Skeletal muscle cell (primary cell): ENCODE data around the gene CD207.

Source experiments
- DNase-seq: peaks from one replicate; pipeline ENCODE4 v3.0.0-alpha.2; 2010; ENCODE audit warnings: low read depth
- H3K4me3 ChIP-seq: 2 replicates; pipeline ENCODE4 v1.5.1; 2011; ENCODE audit warnings: low read depth, mild to moderate bottlenecking, control low read depth, low read length, moderate library complexity

Gene CD207

DNA sequence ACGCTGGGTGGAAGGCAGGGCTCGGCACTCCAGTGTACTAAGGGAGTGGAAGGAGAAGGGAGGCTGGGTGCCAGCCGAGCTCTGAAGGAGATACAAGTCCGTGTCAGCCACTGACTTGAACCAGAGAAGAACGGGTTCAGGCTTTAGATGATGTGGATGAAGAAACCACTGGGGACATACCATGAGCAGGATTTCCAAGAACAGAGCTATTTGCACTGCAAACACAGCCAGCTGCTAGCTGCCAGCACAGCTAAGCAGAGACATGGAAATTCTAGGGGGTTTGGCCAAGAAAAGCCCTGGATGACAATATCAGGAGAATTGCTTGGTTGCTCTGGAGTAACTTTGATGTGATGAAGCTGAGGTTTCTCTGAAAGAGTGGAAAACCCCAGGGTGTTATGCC, 5.2 kb downstream of the CD207 start:
- no peak overlapping the region for H3K4me3 ChIP-seq
- DNase-seq, result no peak

DNA sequence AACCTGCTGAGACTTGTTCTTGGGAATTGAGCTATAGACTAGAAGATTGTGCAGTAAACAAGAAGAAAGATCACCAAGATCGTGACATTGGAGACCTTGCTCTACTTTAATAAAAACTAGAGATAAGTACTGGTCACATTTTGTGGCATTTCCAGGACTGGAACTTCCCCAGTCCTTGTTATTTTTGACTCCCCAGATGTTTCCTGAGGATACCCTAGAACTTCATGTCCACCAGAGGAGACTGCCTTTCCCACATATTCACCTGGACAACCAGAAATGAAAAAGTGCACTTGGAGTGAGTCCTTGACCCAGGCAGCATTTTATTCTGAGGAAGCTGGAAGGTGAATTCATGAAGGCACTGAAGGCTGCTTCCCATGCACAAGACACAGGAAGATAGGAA, 5.7 kb downstream of the CD207 start:
- DNase-seq, result no peak
- no peak overlapping the region for H3K4me3 ChIP-seq

DNA sequence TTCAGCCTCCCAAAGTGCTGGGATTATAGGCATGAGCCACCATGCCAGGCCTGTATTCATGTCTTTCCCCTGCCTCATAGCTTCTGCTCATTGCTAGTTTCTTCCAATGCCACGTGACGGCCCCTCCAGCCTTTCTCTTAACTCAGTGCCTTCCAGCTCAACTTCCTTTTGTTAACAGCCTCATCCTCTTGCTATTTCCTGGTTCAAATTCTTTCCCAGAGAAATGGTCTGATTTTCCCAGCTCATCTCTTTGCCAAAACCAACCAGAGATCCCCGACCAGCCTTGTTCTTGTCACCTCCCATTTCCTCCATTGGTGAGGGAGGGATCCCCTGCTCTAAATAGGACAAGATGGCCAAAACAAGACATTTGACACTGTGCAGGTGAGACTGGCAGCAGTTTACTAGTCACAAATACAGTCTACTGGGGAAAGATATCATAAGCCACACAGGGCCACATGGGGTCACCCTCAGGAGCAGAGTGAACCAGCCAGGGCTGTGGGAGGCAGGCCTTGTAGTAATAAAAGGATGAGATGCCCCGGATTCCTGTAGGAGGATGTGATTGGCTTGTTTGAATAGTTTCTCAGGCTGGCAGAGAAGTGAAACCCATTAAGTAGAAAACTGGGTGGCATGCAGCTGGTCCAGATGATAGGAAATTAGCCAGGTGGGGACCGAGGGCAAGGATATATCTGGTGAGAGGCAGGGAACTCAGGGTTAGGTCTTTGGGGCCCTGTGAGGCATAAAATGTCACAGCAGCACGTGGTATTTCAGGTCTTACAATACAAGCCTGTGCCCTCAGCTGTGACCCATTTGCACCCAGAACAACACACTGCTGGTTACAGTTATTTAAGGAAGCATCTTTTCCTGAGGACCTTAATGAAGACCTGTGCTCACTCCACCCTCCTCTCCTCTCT, 6.4 kb downstream of the CD207 start:
- DNase-seq, result no peak
- H3K4me3 ChIP-seq, result no peak overlapping the region

DNA sequence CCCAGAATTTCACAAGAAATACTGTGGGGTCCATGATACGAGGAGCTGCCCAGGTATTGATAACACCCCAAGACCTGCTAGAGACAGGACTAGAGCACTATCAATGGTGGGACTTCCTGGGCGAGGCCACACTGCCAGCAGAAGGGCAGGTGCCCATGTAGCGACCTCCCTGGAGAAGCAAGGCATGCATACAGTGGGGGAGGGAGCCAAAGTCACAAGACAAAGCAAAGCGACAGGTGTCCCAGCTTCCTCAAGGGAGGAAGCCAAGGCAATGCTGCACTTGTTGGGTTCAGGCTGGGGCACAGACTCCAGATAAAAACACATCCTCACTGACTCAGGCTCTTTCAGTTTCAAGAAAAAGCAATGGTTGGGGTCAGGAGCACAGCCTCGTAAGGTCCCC, 7.5 kb downstream of the CD207 start:
- DNase-seq, result no peak
- no peak overlapping the region for H3K4me3 ChIP-seq

DNA sequence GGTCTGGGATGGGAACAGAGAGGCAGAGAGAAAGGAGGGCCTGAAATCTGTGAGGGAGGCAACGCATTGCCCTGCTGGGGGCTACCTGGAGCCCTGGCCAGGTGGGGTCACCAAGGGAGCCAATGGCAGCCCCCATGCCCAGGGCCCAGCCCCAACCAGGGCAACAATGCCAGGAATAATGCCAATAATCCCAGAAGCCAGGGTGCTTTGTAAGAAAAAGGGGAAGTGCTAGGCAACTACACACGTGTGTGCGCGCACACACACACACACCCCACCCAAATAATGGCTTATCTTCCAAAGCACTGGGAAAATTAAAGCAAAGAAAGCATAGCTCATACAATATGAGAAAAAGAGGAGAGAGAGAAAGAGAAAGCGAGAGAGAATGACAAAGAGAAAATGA, 8.2 kb downstream of the CD207 start:
- DNase-seq, result no peak
- no peak overlapping the region for H3K4me3 ChIP-seq

DNA sequence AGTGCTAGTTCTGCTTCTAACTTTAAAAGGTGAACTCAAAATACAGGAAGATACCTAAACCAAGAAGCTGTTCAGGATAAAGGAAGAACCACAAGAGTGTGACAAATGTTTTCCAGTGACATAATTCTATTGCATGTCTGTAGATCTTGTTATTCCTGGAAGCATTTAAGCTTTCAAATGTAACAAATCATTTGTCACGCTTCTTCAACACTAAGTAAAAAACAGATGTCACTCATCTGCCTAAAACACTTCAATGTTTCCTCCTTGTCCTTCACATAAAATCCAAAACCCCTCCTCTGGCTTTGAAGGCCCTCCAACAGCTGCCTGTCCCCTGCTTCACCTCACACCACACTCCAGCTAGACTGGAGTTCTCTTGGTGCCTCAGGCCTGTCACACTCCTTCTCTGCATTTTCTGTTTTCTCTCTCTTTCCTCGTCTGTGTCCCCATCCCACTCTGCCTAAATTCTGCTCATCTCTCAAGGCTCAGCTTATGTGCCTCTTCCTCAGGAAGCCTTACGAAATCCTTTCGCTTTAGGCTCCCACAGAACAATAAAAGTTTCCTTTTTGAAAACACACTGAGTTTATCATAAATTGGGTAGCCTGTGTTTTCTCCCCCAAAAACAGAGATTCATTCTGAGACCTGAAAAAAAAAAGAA, 8.8 kb downstream of the CD207 start:
- no peak for DNase-seq
- no peak overlapping the region for H3K4me3 ChIP-seq

DNA sequence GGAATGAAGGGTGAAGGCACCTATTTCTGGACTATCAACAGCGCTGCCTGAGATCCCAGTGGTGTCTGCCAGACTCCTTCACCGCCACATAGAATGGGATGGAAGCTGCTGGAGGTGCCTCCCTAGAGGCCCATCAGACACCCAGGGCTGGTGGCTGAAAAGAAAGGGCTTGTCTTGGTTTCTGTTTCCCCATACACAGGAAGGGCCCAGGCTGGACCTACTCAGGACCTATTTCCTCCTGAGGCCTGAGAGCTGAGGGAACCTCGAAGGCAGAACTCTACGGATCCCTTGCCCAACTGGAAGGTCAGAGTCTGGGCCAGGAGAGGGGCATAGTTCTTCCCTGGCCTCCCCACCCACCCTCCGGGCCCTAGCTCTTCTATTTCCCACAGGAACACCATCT, 12.4 kb downstream of the CD207 start:
- no peak for DNase-seq
- no peak overlapping the region for H3K4me3 ChIP-seq

DNA sequence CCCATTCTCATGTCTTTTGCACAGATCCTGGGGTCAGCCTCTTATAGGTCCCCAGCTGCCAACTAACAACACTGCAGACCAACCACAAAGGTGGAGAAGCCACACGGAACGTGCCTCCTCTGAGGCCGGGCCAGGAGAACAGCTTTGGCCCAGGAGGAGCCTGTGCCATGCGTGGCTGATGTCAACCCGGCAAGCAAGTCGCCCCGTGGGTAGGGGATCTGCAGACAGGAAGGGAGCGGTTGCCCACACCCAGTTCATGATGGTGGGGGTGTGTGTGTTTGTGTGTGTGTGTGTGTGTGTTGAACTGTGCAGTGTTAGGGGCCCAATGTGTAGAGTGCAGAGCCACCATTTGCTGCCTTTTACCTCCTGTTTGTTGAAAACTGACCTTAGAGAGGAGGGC, 12.8 kb downstream of the CD207 start:
- no peak for DNase-seq
- no peak overlapping the region for H3K4me3 ChIP-seq

DNA sequence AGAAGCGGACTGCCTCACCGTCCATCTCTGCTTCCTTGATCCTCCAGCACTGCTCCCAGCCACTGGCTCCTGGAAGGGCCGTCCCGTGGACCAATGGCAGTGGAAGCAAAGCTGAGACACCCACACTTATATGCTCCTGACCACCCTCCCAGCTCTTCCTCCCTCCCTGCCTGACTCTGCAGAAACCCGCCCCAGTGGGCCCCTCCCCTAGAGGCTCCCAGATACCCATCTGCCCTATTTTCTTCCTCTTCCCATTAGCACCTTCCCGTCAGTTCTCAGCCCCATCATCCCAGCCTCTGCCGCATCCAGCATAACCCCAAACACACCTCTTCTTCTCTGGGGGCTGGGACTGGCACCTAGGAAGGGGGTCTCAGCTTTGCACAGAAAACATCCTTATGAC, 15.1 kb downstream of the CD207 start, which contains the start of gene CLEC4F:
Gene CLEC4F (minus strand): TSS at position 101 of the 400 bp plus-strand sequence. CDS start 76 bp downstream, at position 25.
- no peak within 1 kb of the TSS for H3K4me3 ChIP-seq
- no peak for DNase-seq

DNA sequence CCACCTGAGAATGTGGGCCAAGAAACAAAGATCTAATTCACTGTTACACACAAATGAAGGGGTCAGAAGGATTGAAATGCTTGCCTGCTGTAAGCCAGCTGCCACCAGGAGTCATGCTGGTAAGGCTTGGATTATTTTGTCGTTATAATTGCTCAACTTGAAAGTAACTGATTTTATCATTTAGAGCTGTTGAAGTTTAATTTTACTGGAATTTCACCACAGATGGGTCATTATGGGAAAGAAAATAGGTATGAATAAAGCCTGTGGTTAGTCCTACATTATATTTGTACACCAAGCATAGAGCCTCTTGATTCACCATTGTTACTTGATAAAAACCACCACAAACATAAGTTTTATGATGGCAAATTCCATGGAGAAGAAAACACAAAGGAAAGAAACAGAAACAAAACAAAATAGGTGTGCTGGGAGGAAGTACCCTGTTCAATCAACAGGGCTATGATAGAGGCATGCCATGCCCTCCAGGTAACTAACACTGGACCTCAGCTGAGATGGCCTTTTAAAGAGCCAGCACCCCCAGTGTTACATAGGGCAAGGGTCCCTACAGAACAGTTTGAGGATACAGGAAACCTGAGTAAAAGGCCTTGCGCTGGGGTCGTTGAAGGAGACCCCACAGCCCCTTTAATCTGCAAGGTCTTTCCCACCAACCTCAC, 18.2 kb downstream of the CD207 start:
- no peak for DNase-seq

DNA sequence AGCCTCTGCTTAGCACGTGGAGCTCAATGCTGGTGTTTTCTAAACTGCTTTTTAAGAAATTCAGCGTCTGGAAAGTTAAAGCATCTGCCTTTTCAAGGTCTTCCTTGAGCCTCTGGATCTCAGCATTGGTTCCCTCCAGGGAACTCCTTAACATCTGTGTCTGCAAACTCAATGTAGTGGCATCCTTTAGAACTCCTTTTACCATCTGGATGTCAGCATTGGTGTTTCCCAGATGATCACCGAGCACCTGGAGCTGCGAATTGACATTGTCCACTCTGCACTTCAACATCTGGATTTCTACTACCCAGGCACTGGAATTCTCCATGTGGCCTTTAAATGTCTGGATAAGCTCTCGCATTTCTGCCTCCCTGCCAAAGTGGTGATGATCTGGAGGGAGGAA, 18.9 kb downstream of the CD207 start:
- no peak for DNase-seq
- no peak overlapping the region for H3K4me3 ChIP-seq

More for the DNA sequence above, 18.2 kb downstream of the CD207 start:
- no peak overlapping the region for H3K4me3 ChIP-seq

DNA sequence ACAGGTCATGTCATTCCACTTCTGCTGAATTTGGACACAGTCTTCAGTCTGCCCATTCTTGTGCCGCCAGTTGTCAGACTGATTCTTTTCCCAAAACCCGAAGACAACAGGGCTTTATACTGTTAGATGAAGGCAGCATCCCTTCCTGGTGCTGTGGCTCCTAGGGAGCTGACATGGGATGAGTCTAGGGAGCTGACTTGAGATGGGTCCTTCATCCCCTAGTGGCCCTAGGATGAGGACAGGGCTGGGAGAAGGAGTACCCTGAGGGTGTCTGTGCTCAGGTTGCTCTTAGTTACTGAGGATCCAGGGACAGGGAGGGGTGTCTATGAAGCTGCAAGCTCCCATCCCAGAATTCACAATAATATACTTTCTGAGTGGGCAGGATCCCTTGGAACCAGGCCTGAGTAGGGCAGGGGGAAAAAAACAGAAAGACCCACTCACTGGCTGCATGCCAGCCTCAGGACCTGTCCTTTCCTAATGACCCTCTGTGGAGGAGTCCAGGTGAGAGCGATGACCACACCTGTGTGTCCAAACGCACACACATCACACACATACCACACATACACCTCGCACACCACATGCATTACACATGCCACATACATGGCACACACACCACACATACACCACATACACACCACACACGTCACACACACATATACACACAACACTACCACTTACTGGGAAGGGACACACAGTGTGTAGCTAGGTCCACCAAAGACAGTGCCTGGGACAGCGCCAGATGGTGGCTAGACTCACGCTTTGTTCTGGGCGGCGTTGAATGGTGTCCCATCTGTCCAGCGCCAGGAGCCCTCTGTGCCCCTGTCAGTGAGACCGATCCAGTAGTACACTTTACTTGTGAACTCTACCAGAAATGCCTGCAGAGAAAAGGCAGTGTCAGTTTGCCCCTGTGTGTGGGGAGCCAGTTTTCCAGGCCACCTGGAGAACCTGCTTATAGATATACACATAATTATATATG, 26.3 kb downstream of the CD207 start:
- H3K4me3 ChIP-seq, result no peak overlapping the region
- DNase-seq, result no peak

DNA sequence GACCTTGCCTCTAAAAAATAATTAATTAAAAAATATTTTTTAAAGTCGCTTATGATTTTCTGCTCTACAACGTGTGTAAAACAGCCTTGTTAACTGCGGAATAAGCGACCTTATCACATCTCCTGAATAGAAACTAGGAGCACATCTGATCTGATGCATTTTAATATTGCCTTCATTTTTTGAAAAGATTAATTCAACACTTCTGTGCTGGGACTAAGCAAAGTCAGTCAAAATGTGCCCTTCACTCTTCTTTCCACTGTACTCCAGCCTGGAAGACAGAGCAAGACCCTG, 27.8 kb downstream of the CD207 start:
- DNase-seq, result no peak

DNA sequence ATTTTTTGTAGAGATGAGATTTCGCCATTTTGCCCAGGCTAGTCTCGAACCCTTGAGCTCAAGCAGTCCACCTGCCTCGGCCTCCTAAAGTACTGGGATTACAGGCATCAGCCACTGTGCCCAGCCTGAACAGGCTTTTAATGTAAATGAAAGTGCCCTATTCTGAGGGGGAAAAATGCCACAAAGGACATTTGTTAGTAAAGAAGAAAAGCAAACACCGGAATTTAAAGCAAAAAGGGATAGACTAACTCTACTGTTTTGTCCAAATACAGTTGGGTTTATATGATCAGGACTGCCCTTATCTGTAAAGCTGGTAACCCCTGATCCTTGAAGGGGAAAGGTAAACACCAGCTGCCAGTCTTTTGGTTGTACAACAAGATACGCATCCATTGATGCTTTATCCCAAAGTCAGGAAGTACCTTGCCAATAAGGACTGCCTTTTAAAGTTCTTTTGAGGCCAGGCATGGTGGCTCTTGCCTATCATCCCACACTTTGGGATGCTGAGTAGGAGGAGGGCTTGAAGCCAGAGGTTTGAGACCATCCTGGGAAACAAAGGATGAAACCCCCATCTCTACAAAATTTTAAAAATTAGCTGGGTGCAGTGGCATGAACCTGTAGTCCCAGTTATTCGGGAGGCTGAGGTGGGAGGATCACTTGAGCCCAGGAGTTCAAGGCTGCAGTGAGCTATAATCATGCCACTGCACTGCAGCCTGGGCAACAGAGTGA, 28.4 kb downstream of the CD207 start:
- DNase-seq, result no peak
- no peak overlapping the region for H3K4me3 ChIP-seq

More for the DNA sequence above, 27.8 kb downstream of the CD207 start:
- no peak overlapping the region for H3K4me3 ChIP-seq

DNA sequence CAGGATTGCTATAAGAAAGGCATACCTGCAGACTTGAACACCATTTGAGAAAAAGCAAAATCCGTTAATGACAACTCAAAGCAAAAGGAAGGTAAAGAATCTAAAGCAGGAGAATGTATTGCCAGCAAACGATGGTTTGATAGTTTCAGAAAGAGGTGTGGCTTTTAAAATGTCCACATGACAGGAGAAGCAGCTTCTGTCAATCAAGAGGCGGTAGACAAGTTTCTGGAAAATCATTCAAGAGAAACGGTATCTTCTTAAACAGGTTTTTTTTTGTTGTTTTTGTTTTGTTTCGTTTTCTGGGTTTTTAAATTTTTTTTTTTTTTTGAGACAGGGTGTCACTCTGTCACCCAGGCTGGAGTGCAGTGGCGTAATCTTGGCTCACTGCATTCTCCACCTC, 29.0 kb downstream of the CD207 start:
- no peak for DNase-seq
- no peak overlapping the region for H3K4me3 ChIP-seq

DNA sequence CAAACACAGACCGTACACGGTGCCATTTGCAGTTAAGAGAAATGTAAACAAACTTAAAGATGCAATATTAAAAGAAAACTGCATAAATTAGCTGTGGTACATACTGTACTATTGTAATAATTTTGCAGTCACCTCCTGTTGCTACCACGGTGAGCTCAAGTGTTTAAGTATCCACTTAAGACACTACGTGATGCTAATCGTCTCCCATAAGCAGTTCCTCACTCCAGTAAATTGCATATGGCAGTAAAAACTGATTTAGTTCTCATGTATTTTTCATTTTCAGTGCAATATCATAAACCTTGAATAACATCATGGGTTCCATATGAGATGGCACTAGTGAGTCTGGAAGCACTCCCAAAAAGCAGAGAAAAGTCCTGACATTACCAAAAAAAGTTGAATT, 29.6 kb downstream of the CD207 start:
- H3K4me3 ChIP-seq, result no peak overlapping the region
- no peak for DNase-seq

DNA sequence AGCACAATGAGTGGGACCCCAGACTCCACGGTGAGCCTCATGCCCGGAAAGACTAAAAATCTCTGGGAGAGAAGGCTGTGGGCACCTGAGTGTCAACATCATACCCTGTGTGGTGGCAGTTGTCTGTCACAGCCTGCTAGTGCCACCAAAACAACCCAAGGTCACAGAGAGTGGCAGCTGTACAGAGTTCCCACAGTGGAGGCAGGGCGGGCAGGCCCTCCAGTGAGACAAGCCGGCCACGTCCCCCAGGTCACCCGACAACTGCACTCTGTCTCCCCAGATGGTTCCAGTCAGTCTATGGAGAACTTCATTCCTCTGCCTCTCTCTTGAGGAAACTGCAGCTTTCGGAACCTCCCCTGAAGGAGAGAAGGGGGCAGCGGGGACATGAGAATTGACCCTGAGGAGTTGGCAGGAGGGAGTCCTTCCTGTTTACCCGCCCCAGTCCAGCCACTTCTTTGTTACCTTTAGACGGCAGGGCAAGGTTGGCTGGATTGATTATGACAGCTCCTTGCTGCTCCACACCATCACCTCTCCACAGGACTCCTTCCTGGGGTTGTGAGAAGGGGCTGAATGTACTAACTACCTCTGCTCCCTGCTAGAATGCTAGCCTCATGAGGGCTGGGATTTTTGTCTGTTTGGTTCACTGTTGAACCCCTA, 33.9 kb downstream of the CD207 start:
- H3K4me3 ChIP-seq, result no peak overlapping the region
- DNase-seq, result no peak

DNA sequence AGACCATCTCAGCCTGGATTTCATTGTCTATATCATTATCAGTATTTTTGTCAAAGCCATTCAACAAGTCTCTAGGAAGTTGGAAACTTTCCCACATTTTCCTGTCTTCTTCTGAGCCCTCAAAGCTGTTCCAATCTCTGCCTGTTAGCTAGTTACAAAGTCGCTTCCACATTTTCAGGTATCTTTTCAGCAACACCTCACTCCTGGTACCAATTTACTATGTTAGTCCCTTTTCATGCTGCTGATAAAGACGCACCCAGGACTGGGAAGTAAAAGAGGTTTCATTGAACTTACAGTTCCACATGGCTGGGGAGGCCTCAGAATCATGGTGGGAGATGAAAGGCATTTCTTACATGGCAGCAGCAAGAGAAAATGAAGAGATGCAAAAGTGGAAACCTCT, 35.9 kb downstream of the CD207 start:
- DNase-seq, result no peak
- no peak overlapping the region for H3K4me3 ChIP-seq
